Left ventricle myocardium inferior (tissue), 1 donor: ENCODE results near the gene CABS1. TPM values are rescaled to one million over a fixed set of nuclear protein-coding genes. Genes with fewer than 3 reads are reported as not detected.

Experiments
- DNase-seq: peaks from one replicate; pipeline ENCODE4 v3.0.0-alpha.2; 2020
- H3K27ac ChIP-seq: fragments of 200-600 bp; replicated peaks from 2 replicates; pipeline ENCODE4 v1.8.0; 2021
- H3K27me3 ChIP-seq: fragments of 200-600 bp; 2 replicates; pipeline ENCODE4 v1.8.0; 2021; ENCODE audit warnings: low read depth
- H3K36me3 ChIP-seq: fragments of 200-600 bp; 2 replicates; pipeline ENCODE4 v1.8.0; 2021
- H3K4me1 ChIP-seq: fragments of 200-600 bp; 2 replicates; pipeline ENCODE4 v1.8.0; 2021
- H3K4me3 ChIP-seq: fragments of 200-600 bp; 2 replicates; pipeline ENCODE4 v1.8.0; 2021; ENCODE audit warnings: mild to moderate bottlenecking, moderate library complexity
- H3K9me3 ChIP-seq: fragments of 200-600 bp; replicated peaks from 2 replicates; pipeline ENCODE4 v1.8.0; 2021
- CTCF ChIP-seq: fragments of 200-600 bp; IDR thresholded peaks from 2 replicates; pipeline ENCODE4 v1.8.0; 2021; ENCODE audit warnings: antibody characterized with exemption, mild to moderate bottlenecking, borderline replicate concordance
- intact Hi-C: fragments of 100-400 bp; cut with micrococcal nuclease; formaldehyde crosslinking; loops from one replicate; pipeline ENCODE4 v1.11.0; 2022
- total RNA-seq: library from RNA; stranded (reverse); fragmentation: NEBNext Ultra II Directional; extraction: Animal tissue kit (Norgen Biotek cat#: 25700); gene quantifications from one replicate; pipeline ENCODE4 v1.2.1, GENCODE V29; 2021
- donor health status: DM: no; HTN: yes; CAD: no; lungs with severe emphysema.

Gene CABS1
- total RNA-seq, 1 donor from 2014 or later: not detected

- H3K4me3 ChIP-seq: no peak overlapping the region
- H3K4me1 ChIP-seq: no peaks in the 10 kb centered on the region
- H3K27me3 ChIP-seq: no peaks in the 10 kb centered on the region
- no peaks in the 10 kb centered on the region for H3K9me3 ChIP-seq
- H3K36me3 ChIP-seq: no peaks in the 10 kb centered on the region
- TF ChIP-seq CTCF: no peak
- no peak for DNase-seq
- no peak overlapping the region for H3K27ac ChIP-seq
- intact Hi-C loops: no loop called here
These were observed 34.6 kb upstream of the CABS1 start for GRCh38 chr4:70300215-70300614.

- H3K27ac ChIP-seq: no peak overlapping the region
- H3K27me3 ChIP-seq: no peaks in the 10 kb centered on the region
- intact Hi-C loops: no loop called here
- no peak for TF ChIP-seq CTCF
- no peaks in the 10 kb centered on the region for H3K4me1 ChIP-seq
- no peak for DNase-seq
- H3K4me3 ChIP-seq: no peak overlapping the region
- peaks cover 6% of the 10 kb centered on the region for H3K9me3 ChIP-seq
- no peaks in the 10 kb centered on the region for H3K36me3 ChIP-seq
These were observed 31.7 kb upstream of the CABS1 start for GRCh38 chr4:70303090-70303489.

- DNase-seq: no peak
- Histone ChIP-seq H3K27me3 (no peaks in the 10 kb centered on the region), H3K9me3 (peaks cover 6% of the 10 kb centered on the region), H3K4me3 (no peak overlapping the region), H3K27ac (no peak overlapping the region), H3K36me3 (no peaks in the 10 kb centered on the region), H3K4me1 (no peaks in the 10 kb centered on the region)
- intact Hi-C loops: no loop called here
- TF ChIP-seq CTCF: no peak
These were observed 29.2 kb upstream of the CABS1 start for GRCh38 chr4:70305601-70306000.

GRCh38 chr4:70306076-70306475 is 28.7 kb upstream of the CABS1 start:
- intact Hi-C loops: no loop called here
- no peak for DNase-seq
- no peaks in the 10 kb centered on the region for H3K36me3 ChIP-seq

GRCh38 chr4:70313736-70314135 is 21.0 kb upstream of the CABS1 start:
- Histone ChIP-seq H3K9me3 (no peaks in the 10 kb centered on the region), H3K4me3 (no peak overlapping the region), H3K27me3 (no peaks in the 10 kb centered on the region), H3K27ac (no peak overlapping the region), H3K36me3 (no peaks in the 10 kb centered on the region), H3K4me1 (no peaks in the 10 kb centered on the region)
- TF ChIP-seq CTCF: no peak
- intact Hi-C loops: no loop called here
- no peak for DNase-seq

More at GRCh38 chr4:70306076-70306475, 28.7 kb upstream of the CABS1 start:
- Histone ChIP-seq H3K27me3 (no peaks in the 10 kb centered on the region), H3K4me1 (no peaks in the 10 kb centered on the region), H3K27ac (no peak overlapping the region), H3K4me3 (no peak overlapping the region), H3K9me3 (peaks cover 6% of the 10 kb centered on the region)
- no peak for TF ChIP-seq CTCF

GRCh38 chr4:70315928-70316327 is 18.9 kb upstream of the CABS1 start:
- intact Hi-C loops: no loop called here
- H3K9me3 ChIP-seq: peaks cover 8% of the 10 kb centered on the region
- no peak overlapping the region for H3K27ac ChIP-seq
- no peak for TF ChIP-seq CTCF
- H3K36me3 ChIP-seq: no peaks in the 10 kb centered on the region
- H3K27me3 ChIP-seq: no peaks in the 10 kb centered on the region
- H3K4me3 ChIP-seq: no peak overlapping the region
- DNase-seq: no peak
- no peaks in the 10 kb centered on the region for H3K4me1 ChIP-seq
